Measurements from ENCODE around the gene KIF23. TPM values are rescaled to one million over a fixed set of nuclear protein-coding genes. Genes with fewer than 3 reads are reported as not detected.

Gene KIF23
- total RNA-seq, 4 donors from 2014 or later: 1.1 to 8.6 (median 4.7) TPM

- Histone ChIP-seq H3K27ac (no peak overlapping the region), H3K4me3 (no peak overlapping the region), H3K27me3 (peaks cover 4% of the 10 kb centered on the region), H3K4me1 (no peaks in the 10 kb centered on the region), H3K36me3 (no peaks in the 10 kb centered on the region), H3K9me3 (no peaks in the 10 kb centered on the region)
- TF ChIP-seq EP300 (IDR thresholded peaks at IDR 0.05) (no peak), CTCF (IDR thresholded peaks at IDR 0.05) (no peak), POLR2A (IDR thresholded peaks at IDR 0.05) (no peak), POLR2AphosphoS5 (IDR thresholded peaks at IDR 0.05) (no peak)
- ATAC-seq: no peak
- WGBS, 2 donors (ENCODE audit: low coverage in 1 of 2): 76% methylated on average over 7 of the region's 9 CpGs; no CpG with 5 or more reads in 1 of the 2 donors
Observed at GRCh38 chr15:69476704-69477473, 62.7 kb downstream of the KIF23 start.

- Histone ChIP-seq H3K4me3 (no peak overlapping the region), H3K9me3 (no peaks in the 10 kb centered on the region), H3K36me3 (no peaks in the 10 kb centered on the region), H3K4me1 (no peaks in the 10 kb centered on the region), H3K27ac (no peak overlapping the region), H3K27me3 (peaks cover 4% of the 10 kb centered on the region)
- TF ChIP-seq CTCF (IDR thresholded peaks at IDR 0.05): peak; percentile 29 to 78 (median 52)
- no peak for TF ChIP-seq POLR2A (IDR thresholded peaks at IDR 0.05)
- ATAC-seq: no peak
- 11 to 76% methylated on average over 6 of the region's 13 CpGs for WGBS, 2 donors (ENCODE audit: low coverage in 1 of 2)
Observed at GRCh38 chr15:69478259-69478781, 64.2 kb downstream of the KIF23 start.

- 92% methylated on average over 2 of the region's 4 CpGs; no CpG with 5 or more reads in 1 of the 2 donors for WGBS, 2 donors (ENCODE audit: low coverage in 1 of 2)
- no peak overlapping the region for H3K4me3 ChIP-seq
- no peak for TF ChIP-seq POLR2AphosphoS5 (IDR thresholded peaks at IDR 0.05)
- TF ChIP-seq POLR2A (IDR thresholded peaks at IDR 0.05): no peak
- TF ChIP-seq EP300 (IDR thresholded peaks at IDR 0.05): no peak
- no peak for TF ChIP-seq CTCF (IDR thresholded peaks at IDR 0.05)
Observed at GRCh38 chr15:69479081-69479480, 64.9 kb downstream of the KIF23 start.

GRCh38 chr15:69479971-69480370 is 65.8 kb downstream of the KIF23 start:
- H3K27ac ChIP-seq: no peak overlapping the region
- 100% methylated on average over 2 of the region's 2 CpGs for WGBS, 2 donors (ENCODE audit: low coverage in 1 of 2)
- no peak overlapping the region for H3K4me3 ChIP-seq
- no peaks in the 10 kb centered on the region for H3K36me3 ChIP-seq
- ATAC-seq: no peak
- no peaks in the 10 kb centered on the region for H3K9me3 ChIP-seq
- TF ChIP-seq POLR2A (IDR thresholded peaks at IDR 0.05) (no peak), POLR2AphosphoS5 (IDR thresholded peaks at IDR 0.05) (no peak), CTCF (IDR thresholded peaks at IDR 0.05) (no peak), EP300 (IDR thresholded peaks at IDR 0.05) (no peak)
- H3K27me3 ChIP-seq: peaks cover 4% of the 10 kb centered on the region
- H3K4me1 ChIP-seq: no peaks in the 10 kb centered on the region

More at GRCh38 chr15:69479081-69479480, 64.9 kb downstream of the KIF23 start:
- no peaks in the 10 kb centered on the region for H3K4me1 ChIP-seq
- H3K27ac ChIP-seq: no peak overlapping the region
- H3K36me3 ChIP-seq: no peaks in the 10 kb centered on the region
- no peak for ATAC-seq
- no peaks in the 10 kb centered on the region for H3K9me3 ChIP-seq
- peaks cover 4% of the 10 kb centered on the region for H3K27me3 ChIP-seq

GRCh38 chr15:69480932-69481331 is 66.8 kb downstream of the KIF23 start:
- H3K36me3 ChIP-seq: no peaks in the 10 kb centered on the region
- H3K4me1 ChIP-seq: no peaks in the 10 kb centered on the region
- H3K9me3 ChIP-seq: peaks cover 0 to 9% (median 0%) of the 10 kb centered on the region in 3 donors
- H3K4me3 ChIP-seq: no peak overlapping the region
- H3K27ac ChIP-seq: no peak overlapping the region
- WGBS, 2 donors (ENCODE audit: low coverage in 1 of 2): 96 to 100% methylated on average over 1 to 3 of the region's 3 CpGs
- ATAC-seq: no peak
- TF ChIP-seq POLR2AphosphoS5 (IDR thresholded peaks at IDR 0.05) (no peak), CTCF (IDR thresholded peaks at IDR 0.05) (no peak), EP300 (IDR thresholded peaks at IDR 0.05) (no peak), POLR2A (IDR thresholded peaks at IDR 0.05) (no peak)
- peaks cover 4% of the 10 kb centered on the region for H3K27me3 ChIP-seq
